ENCODE measurements around the gene SH3GL3. TPM values are rescaled to one million over a fixed set of nuclear protein-coding genes. Genes with fewer than 3 reads are reported as not detected.

SH3GL3 gene
- total RNA-seq, 1 donor: 0.72 TPM

DNA sequence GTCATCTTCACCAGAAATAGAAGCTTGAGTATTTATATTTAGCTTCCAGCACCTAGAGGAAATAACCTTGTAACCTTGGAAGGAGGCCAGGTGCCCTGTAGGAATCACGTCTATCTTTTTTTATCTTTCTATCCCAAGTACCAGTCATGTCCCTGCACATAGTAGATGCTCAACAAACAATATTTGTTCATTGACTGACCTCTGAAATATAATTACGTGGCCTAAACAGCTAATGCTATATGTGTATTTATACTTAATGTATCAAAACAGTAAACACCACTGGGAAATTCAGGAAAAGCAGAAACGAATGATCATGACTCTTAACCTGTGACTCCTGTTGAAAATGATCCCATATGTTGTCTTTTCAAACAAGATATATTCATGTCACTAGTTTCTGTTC, 108.9 kb downstream of the SH3GL3 start:
- H3K79me2 ChIP-seq (ENCODE audit: insufficient read depth, low read length): no peaks in the 10 kb centered on the region
- no peak overlapping the region for H3K4me3 ChIP-seq (ENCODE audit: insufficient read depth, low read length)
- H3K4me2 ChIP-seq (ENCODE audit: insufficient read depth, low read length): no peak overlapping the region
- H3K9me3 ChIP-seq (ENCODE audit: low read depth, low read length): no peaks in the 10 kb centered on the region
- TF ChIP-seq, protein P1, sequence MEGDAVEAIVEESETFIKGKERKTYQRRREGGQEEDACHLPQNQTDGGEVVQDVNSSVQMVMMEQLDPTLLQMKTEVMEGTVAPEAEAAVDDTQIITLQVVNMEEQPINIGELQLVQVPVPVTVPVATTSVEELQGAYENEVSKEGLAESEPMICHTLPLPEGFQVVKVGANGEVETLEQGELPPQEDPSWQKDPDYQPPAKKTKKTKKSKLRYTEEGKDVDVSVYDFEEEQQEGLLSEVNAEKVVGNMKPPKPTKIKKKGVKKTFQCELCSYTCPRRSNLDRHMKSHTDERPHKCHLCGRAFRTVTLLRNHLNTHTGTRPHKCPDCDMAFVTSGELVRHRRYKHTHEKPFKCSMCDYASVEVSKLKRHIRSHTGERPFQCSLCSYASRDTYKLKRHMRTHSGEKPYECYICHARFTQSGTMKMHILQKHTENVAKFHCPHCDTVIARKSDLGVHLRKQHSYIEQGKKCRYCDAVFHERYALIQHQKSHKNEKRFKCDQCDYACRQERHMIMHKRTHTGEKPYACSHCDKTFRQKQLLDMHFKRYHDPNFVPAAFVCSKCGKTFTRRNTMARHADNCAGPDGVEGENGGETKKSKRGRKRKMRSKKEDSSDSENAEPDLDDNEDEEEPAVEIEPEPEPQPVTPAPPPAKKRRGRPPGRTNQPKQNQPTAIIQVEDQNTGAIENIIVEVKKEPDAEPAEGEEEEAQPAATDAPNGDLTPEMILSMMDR (IDR thresholded peaks at IDR 0.05; ENCODE audit: extremely low read depth, low read depth, low read length): no peak
- H3K27me3 ChIP-seq (ENCODE audit: insufficient read depth, low read length): no peaks in the 10 kb centered on the region
- no peak overlapping the region for H2AFZ ChIP-seq (ENCODE audit: low read length)
- DNase-seq (ENCODE audit: insufficient read length, low spot score, missing footprints): no peak
- no peaks in the 10 kb centered on the region for H3K36me3 ChIP-seq (ENCODE audit: insufficient read depth, low read length)
- no peaks in the 10 kb centered on the region for H4K20me1 ChIP-seq (ENCODE audit: insufficient read depth, low read length)
- H3K4me1 ChIP-seq (ENCODE audit: insufficient read depth, low read length): no peaks in the 10 kb centered on the region
- no peak overlapping the region for H3K27ac ChIP-seq (ENCODE audit: low read depth, low read length)

DNA sequence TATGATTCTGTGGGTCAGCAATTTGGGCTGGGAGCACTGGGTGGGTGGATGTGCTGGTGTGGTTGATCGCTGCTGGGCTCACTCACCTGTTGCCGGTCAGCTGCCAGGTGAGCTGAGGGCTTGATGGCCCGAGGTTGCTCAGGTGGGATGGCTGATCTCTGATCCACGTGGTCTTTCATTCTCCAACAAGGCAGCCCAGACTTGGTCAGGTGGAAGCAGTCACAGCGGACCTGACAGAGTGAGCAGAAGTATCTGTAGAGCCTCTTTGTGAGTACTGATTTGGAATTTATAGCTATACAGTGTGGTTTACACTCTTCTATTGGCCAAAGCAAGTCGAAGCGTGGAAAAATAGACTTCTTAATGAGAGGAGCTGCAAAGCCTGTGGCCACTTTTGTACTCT, 109.6 kb downstream of the SH3GL3 start:
- H3K4me2 ChIP-seq (ENCODE audit: insufficient read depth, low read length): no peak overlapping the region
- no peaks in the 10 kb centered on the region for H3K79me2 ChIP-seq (ENCODE audit: insufficient read depth, low read length)
- no peaks in the 10 kb centered on the region for H4K20me1 ChIP-seq (ENCODE audit: insufficient read depth, low read length)
- TF ChIP-seq, protein P1 (IDR thresholded peaks at IDR 0.05; ENCODE audit: extremely low read depth, low read depth, low read length): no peak
- no peaks in the 10 kb centered on the region for H3K27me3 ChIP-seq (ENCODE audit: insufficient read depth, low read length)
- H3K36me3 ChIP-seq (ENCODE audit: insufficient read depth, low read length): no peaks in the 10 kb centered on the region
- no peak overlapping the region for H3K27ac ChIP-seq (ENCODE audit: low read depth, low read length)
- H3K4me1 ChIP-seq (ENCODE audit: insufficient read depth, low read length): no peaks in the 10 kb centered on the region
- H3K4me3 ChIP-seq (ENCODE audit: insufficient read depth, low read length): no peak overlapping the region
- H2AFZ ChIP-seq (ENCODE audit: low read length): no peak overlapping the region
- DNase-seq (ENCODE audit: insufficient read length, low spot score, missing footprints): peak; percentile 22
- H3K9me3 ChIP-seq (ENCODE audit: low read depth, low read length): no peaks in the 10 kb centered on the region

DNA sequence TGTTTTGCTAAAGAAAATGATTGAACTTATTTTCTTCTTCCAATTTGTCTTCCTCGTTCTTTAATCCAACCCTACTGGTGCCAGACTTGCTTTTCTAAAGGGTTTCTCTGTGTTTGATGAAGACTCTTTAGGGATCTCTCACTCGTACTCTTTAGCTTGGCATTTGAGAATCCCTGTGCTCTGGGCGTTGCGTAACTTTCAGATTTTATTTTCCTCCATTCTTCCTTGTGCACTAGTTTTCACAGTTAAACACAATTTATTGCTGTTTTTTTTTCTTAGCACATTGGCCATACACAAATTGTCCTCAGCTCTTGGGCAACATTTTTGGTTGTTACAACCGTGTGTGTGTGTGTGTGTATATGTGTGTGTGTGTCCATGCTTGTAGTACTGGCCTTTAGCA, 111.0 kb downstream of the SH3GL3 start:
- Histone ChIP-seq H3K36me3 (ENCODE audit: insufficient read depth, low read length) (no peaks in the 10 kb centered on the region), H3K79me2 (ENCODE audit: insufficient read depth, low read length) (no peaks in the 10 kb centered on the region), H3K4me3 (ENCODE audit: insufficient read depth, low read length) (no peak overlapping the region), H3K4me1 (ENCODE audit: insufficient read depth, low read length) (no peaks in the 10 kb centered on the region), H3K4me2 (ENCODE audit: insufficient read depth, low read length) (no peak overlapping the region), H3K27ac (ENCODE audit: low read depth, low read length) (no peak overlapping the region), H2AFZ (ENCODE audit: low read length) (no peak overlapping the region), H3K27me3 (ENCODE audit: insufficient read depth, low read length) (no peaks in the 10 kb centered on the region), H4K20me1 (ENCODE audit: insufficient read depth, low read length) (no peaks in the 10 kb centered on the region), H3K9me3 (ENCODE audit: low read depth, low read length) (no peaks in the 10 kb centered on the region)
- peak; percentile 9 for DNase-seq (ENCODE audit: insufficient read length, low spot score, missing footprints)
- TF ChIP-seq, protein P1 (IDR thresholded peaks at IDR 0.05; ENCODE audit: extremely low read depth, low read depth, low read length): no peak

DNA sequence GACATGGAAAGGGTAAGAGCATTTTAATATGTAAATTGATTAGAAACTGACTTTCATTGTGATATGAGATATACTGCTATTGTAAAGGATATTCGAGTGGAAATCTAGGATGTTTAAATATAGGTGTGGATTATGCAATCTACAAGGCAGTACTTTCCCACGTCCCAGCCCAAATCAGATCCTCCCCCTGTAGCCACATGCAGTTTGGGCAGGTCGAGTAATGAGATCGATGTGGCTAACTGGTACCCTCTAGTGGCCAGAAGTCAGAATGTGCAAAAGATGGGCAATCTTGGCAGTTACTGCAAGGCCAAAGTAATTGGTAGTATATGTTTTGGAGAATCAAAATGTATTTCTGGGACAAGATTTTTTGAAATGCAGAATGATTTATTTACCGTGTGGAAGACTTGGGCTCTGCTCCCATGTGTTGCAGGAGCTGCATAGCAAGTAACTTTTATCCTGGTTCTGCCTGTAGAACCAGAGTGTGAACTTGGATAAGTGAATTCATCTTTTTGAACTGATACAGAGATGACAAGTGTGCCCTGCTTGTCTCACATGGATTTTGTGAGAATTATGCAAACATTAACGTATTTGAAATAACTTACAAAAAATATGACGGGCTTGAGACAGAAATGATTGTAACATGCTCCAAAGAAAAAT, 112.3 kb downstream of the SH3GL3 start:
- TF ChIP-seq, protein P1 (IDR thresholded peaks at IDR 0.05; ENCODE audit: extremely low read depth, low read depth, low read length): peak; percentile 90
- H3K36me3 ChIP-seq (ENCODE audit: insufficient read depth, low read length): no peaks in the 10 kb centered on the region
- H3K79me2 ChIP-seq (ENCODE audit: insufficient read depth, low read length): no peaks in the 10 kb centered on the region
- no peak overlapping the region for H3K4me3 ChIP-seq (ENCODE audit: insufficient read depth, low read length)
- H3K4me2 ChIP-seq (ENCODE audit: insufficient read depth, low read length): no peak overlapping the region
- H3K9me3 ChIP-seq (ENCODE audit: low read depth, low read length): no peaks in the 10 kb centered on the region
- H2AFZ ChIP-seq (ENCODE audit: low read length): no peak overlapping the region
- no peak overlapping the region for H3K27ac ChIP-seq (ENCODE audit: low read depth, low read length)
- no peaks in the 10 kb centered on the region for H3K27me3 ChIP-seq (ENCODE audit: insufficient read depth, low read length)
- peak; percentile 88 for DNase-seq (ENCODE audit: insufficient read length, low spot score, missing footprints)
- no peaks in the 10 kb centered on the region for H3K4me1 ChIP-seq (ENCODE audit: insufficient read depth, low read length)
- H4K20me1 ChIP-seq (ENCODE audit: insufficient read depth, low read length): no peaks in the 10 kb centered on the region
